ENCODE measurements around the gene CREB3L4.
"Not testable (repeated sequence)": the region's sequence is repeated elsewhere in the genome, so short reads cannot be mapped to it uniquely, and the experiment has no call there.

DNA sequence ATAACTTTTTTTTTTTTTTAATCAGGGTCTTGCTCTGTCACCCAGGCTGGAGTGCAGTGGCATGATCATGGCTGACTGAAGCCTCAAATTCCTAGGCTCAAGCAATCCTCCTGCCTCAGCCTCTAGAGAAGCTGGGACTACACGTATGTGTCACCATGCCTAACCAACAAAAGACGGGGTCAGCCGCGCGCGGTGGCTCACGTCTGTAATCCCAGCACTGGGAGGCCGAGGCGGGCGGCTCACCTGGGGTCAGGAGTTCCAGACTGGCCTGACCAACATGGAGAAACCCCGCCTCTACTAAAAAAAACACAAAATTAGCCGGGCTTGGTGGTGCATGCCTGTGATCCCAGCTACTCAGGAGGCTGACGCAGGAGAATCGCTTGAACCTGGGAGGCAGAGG, 44.8 kb downstream of the CREB3L4 start:
- TF ChIP-seq POLR2A (IDR thresholded peaks at IDR 0.05): not testable (repeated sequence)
- TF ChIP-seq, protein P1, sequence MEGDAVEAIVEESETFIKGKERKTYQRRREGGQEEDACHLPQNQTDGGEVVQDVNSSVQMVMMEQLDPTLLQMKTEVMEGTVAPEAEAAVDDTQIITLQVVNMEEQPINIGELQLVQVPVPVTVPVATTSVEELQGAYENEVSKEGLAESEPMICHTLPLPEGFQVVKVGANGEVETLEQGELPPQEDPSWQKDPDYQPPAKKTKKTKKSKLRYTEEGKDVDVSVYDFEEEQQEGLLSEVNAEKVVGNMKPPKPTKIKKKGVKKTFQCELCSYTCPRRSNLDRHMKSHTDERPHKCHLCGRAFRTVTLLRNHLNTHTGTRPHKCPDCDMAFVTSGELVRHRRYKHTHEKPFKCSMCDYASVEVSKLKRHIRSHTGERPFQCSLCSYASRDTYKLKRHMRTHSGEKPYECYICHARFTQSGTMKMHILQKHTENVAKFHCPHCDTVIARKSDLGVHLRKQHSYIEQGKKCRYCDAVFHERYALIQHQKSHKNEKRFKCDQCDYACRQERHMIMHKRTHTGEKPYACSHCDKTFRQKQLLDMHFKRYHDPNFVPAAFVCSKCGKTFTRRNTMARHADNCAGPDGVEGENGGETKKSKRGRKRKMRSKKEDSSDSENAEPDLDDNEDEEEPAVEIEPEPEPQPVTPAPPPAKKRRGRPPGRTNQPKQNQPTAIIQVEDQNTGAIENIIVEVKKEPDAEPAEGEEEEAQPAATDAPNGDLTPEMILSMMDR (IDR thresholded peaks at IDR 0.05): not testable (repeated sequence)
